NCI-H2081 treated with DMSO at 0.1 percent for 48 hours (cell line): ENCODE data around the gene SNTB2.
"Not testable (repeated sequence)": the region's sequence is repeated elsewhere in the genome, so short reads cannot be mapped to it uniquely, and the experiment has no call there.

Experiments used
- DNase-seq: peaks from one replicate; lab custom pipeline; 2025; lab: John Stamatoyannopoulos, UW

SNTB2 gene

GRCh38 chr16:69236319-69236718 lies 49.4 kb downstream of the SNTB2 start:
- DNase-seq = no peak

GRCh38 chr16:69237296-69237695 lies 50.3 kb downstream of the SNTB2 start:
- no peak for DNase-seq

GRCh38 chr16:69239851-69240250 lies 52.9 kb downstream of the SNTB2 start:
- no peak for DNase-seq

GRCh38 chr16:69240331-69240730 lies 53.4 kb downstream of the SNTB2 start:
- no peak for DNase-seq

GRCh38 chr16:69241926-69242325 lies 55.0 kb downstream of the SNTB2 start:
- no peak for DNase-seq

GRCh38 chr16:69243479-69243878 lies 56.5 kb downstream of the SNTB2 start:
- DNase-seq = no peak

- no peak for DNase-seq
These were observed 57.4 kb downstream of the SNTB2 start for GRCh38 chr16:69244336-69244735.

GRCh38 chr16:69250081-69250480 lies 63.1 kb downstream of the SNTB2 start:
- DNase-seq = no peak

GRCh38 chr16:69253870-69254341 lies 66.9 kb downstream of the SNTB2 start:
- DNase-seq = no peak

- DNase-seq = not testable (repeated sequence)
These were observed 72.4 kb downstream of the SNTB2 start for GRCh38 chr16:69259428-69259764.

GRCh38 chr16:69260019-69260418 lies 73.1 kb downstream of the SNTB2 start:
- no peak for DNase-seq

- DNase-seq = no peak
These were observed 73.5 kb downstream of the SNTB2 start for GRCh38 chr16:69260506-69260905.

- no peak for DNase-seq
These were observed 79.5 kb downstream of the SNTB2 start for GRCh38 chr16:69266334-69267063.

- no peak for DNase-seq
These were observed 80.7 kb downstream of the SNTB2 start for GRCh38 chr16:69267633-69268032.

- DNase-seq = no peak
These were observed 83.4 kb downstream of the SNTB2 start for GRCh38 chr16:69270395-69270794.

GRCh38 chr16:69270831-69271230 lies 83.9 kb downstream of the SNTB2 start:
- DNase-seq = no peak

GRCh38 chr16:69273009-69273408 lies 86.0 kb downstream of the SNTB2 start:
- no peak for DNase-seq

GRCh38 chr16:69274699-69275235 lies 87.8 kb downstream of the SNTB2 start:
- no peak for DNase-seq

- no peak for DNase-seq
These were observed 89.5 kb downstream of the SNTB2 start for GRCh38 chr16:69276148-69277115.

- DNase-seq = no peak
These were observed 90.4 kb downstream of the SNTB2 start for GRCh38 chr16:69277413-69277812.

GRCh38 chr16:69283851-69284250 lies 96.9 kb downstream of the SNTB2 start:
- no peak for DNase-seq

- DNase-seq = no peak
These were observed 98.3 kb downstream of the SNTB2 start for GRCh38 chr16:69285240-69285639.
